Pancreas (tissue), 10 donors: Measurements from ENCODE around the gene CCDC69. TPM values are rescaled to one million over a fixed set of nuclear protein-coding genes. Genes with fewer than 3 reads are reported as not detected.
"Not testable (repeated sequence)": the region's sequence is repeated elsewhere in the genome, so short reads cannot be mapped to it uniquely, and the experiment has no call there.

Experiments used
- ATAC-seq, 4 donors: fragments of 200-7000 bp; cut with Tn5 transposase; one replicate each; pipeline versions ENCODE4 v1.8.0 to v1.9.1; 2020; ENCODE audit warnings: mild to moderate bottlenecking in 4 of 4, moderate library complexity in 4 of 4
- DNase-seq, 6 donors: peaks; one replicate each; pipeline ENCODE4 v3.0.0-alpha.2; 2020
- FAIRE-seq: peaks from 2 replicates; lab custom pipeline; 2012; peaks lifted over from hg19 to GRCh38; lab: Jason Lieb, UNC
- H3K27ac ChIP-seq, 4 donors: fragments of 200-600 bp; sonication (generic); 1 replicate in 3 of 4; 2 replicates in 1 of 4; pipeline versions ENCODE4 v1.5.0 to v1.8.0; 2020
- H3K27me3 ChIP-seq, 4 donors: fragments of 200-600 bp; one replicate each; pipeline ENCODE4 v1.8.0; 2021
- H3K36me3 ChIP-seq, 3 donors: fragments of 200-600 bp; sonication (generic) in 1 of 3; one replicate each; pipeline versions ENCODE4 v1.5.0 to v1.8.0; 2020 to 2021
- H3K4me1 ChIP-seq, 3 donors: fragments of 200-600 bp; one replicate each; pipeline ENCODE4 v1.8.0; 2021
- H3K4me3 ChIP-seq, 4 donors: fragments of 200-600 bp; sonication (generic) in 2 of 4; one replicate each; pipeline versions ENCODE4 v1.5.0 to v1.8.0; 2020 to 2021
- H3K9me3 ChIP-seq, 4 donors: fragments of 200-600 bp; one replicate each; pipeline ENCODE4 v1.8.0; 2021
- WGBS, 2 donors: extraction: QIAGEN DNeasy Blood & Tissue Kit; methylation state at CpG; one replicate each; pipeline ENCODE4 v1.1.7; 2013; 5-methylcytosine and 5-hydroxymethylcytosine counted together
- intact Hi-C, 3 donors: fragments of 100-400 bp; cut with DNase I; formaldehyde crosslinking; loops; one replicate each; pipeline versions ENCODE4 v1.11.1 to v1.14.2; 2022
- polyA plus RNA-seq, 2 donors: library from polyadenylated mRNA; stranded (reverse); fragments of 200-250 nt; gene quantifications; one replicate each; pipeline ENCODE4 v1.2.3, GENCODE V29; 2013
- total RNA-seq, 6 donors: library from RNA; stranded (reverse); fragmentation: NEBNext Ultra II Directional in 4 of 6; extraction: Animal tissue kit (Norgen Biotek cat#: 25700) in 4 of 6; gene quantifications; one replicate each; pipeline versions ENCODE4 v1.2.1 to v1.2.4, GENCODE V29; 2021 to 2023
- TF ChIP-seq, protein P1 (sequence below), 4 donors: fragments of 200-600 bp; sonication (generic) in 3 of 4; IDR thresholded peaks; one replicate each; pipeline versions ENCODE4 v1.5.0 to v1.8.0; 2021; ENCODE audit warnings: antibody characterized with exemption in 4 of 4
- donor health status: healthy with polysubstance abuse.
- donor health status: DM: no; HTN: no; CAD: no; lungs with moderate emphysema.
- donor health status: DM: no; HTN: no; CAD: no.
- donor health status: control.
- donor health status: control.
- donor health status: Bipolar disorder and iron deficiency.
- donor health status: DM: yes; HTN: yes; CAD: no.
- donor health status: DM: no; HTN: no; CAD: no.
- donor health status: DM: no; HTN: no; CAD: no.
- donor health status: DM: yes; HTN: yes; CAD: no.

Gene CCDC69
- total and polyA plus RNA-seq, 8 donors: 8.1 to 29.4 (median 20.4) TPM

DNA sequence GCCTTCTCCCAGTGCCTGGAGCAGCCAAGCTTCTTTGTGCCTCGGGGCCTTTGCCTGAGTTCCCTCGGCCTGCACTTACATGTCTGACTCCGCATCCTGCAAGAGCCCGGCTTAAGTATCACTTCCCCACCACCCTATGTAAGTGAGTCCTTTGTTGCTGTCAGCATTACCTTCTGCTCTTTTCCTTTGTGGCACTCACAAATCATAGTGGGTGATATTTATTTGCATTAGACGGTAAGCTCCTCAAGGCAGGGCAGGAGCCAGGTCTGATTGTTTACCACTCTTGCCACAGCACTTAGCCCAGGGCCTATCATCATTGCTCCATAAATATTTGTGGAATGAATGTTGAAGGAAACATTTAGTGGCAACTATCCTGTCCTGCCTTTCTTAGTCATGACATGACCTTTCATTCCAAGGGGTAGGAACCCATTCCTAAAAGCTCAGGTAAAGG is 33.9 kb upstream of the CCDC69 start:
- H3K4me1 ChIP-seq: peaks cover 0 to 8% (median 7%) of the 10 kb centered on the region in 3 donors
- 79 to 85% methylated on average over 5 of the region's 5 CpGs for WGBS, 2 donors
- DNase-seq (no peak), FAIRE-seq (no peak), ATAC-seq (no peak)
- no peaks in the 10 kb centered on the region for H3K36me3 ChIP-seq
- H3K4me3 ChIP-seq: no peak overlapping the region
- TF ChIP-seq, protein P1, sequence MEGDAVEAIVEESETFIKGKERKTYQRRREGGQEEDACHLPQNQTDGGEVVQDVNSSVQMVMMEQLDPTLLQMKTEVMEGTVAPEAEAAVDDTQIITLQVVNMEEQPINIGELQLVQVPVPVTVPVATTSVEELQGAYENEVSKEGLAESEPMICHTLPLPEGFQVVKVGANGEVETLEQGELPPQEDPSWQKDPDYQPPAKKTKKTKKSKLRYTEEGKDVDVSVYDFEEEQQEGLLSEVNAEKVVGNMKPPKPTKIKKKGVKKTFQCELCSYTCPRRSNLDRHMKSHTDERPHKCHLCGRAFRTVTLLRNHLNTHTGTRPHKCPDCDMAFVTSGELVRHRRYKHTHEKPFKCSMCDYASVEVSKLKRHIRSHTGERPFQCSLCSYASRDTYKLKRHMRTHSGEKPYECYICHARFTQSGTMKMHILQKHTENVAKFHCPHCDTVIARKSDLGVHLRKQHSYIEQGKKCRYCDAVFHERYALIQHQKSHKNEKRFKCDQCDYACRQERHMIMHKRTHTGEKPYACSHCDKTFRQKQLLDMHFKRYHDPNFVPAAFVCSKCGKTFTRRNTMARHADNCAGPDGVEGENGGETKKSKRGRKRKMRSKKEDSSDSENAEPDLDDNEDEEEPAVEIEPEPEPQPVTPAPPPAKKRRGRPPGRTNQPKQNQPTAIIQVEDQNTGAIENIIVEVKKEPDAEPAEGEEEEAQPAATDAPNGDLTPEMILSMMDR (IDR thresholded peaks at IDR 0.05): no peak
- intact Hi-C loops: no loop called here
- H3K27me3 ChIP-seq: no peaks in the 10 kb centered on the region
- no peaks in the 10 kb centered on the region for H3K9me3 ChIP-seq
- peak overlapping the region in 1 of 4 donors; percentile 17 for H3K27ac ChIP-seq

DNA sequence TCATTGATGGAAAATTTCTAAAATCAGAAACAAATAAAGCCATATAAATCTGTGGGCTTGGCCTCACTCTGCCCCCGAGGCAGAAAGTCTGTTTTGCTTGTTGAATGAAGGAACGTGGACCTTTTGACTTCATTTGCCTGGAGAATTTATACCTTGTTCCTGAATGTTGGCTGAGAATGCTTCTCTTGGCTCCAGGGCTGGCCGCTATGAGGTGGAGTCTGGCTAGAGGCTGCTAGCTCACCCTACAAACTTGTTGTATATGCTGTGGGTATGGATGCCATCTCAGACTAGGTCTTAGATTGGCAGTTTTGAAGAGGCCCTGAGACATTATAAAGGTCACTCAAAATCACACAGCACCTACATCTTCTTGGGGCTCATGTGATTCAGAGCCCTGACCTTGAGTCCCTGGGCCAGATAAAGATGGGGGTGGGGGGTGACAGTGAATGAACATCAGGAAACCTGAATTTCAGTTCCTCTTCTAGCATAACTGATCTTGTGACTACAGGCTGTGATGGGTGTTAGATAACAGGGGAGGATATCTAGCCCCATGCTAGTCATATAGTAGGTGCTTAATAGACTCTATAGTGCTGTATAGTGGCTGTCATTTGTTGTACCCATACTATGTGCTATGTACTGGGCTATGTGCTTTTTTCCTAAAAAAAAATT is 31.9 kb upstream of the CCDC69 start:
- TF ChIP-seq, protein P1 (IDR thresholded peaks at IDR 0.05): no peak
- Histone ChIP-seq H3K4me3 (no peak overlapping the region), H3K27me3 (no peaks in the 10 kb centered on the region), H3K27ac (no peak overlapping the region), H3K36me3 (no peaks in the 10 kb centered on the region), H3K4me1 (peaks cover 0 to 8% (median 7%) of the 10 kb centered on the region in 3 donors), H3K9me3 (no peaks in the 10 kb centered on the region)
- no peak for ATAC-seq
- 94 to 95% methylated on average over 3 of the region's 3 CpGs for WGBS, 2 donors
- DNase-seq: no peak
- no peak for FAIRE-seq
- intact Hi-C loops: no loop called here

DNA sequence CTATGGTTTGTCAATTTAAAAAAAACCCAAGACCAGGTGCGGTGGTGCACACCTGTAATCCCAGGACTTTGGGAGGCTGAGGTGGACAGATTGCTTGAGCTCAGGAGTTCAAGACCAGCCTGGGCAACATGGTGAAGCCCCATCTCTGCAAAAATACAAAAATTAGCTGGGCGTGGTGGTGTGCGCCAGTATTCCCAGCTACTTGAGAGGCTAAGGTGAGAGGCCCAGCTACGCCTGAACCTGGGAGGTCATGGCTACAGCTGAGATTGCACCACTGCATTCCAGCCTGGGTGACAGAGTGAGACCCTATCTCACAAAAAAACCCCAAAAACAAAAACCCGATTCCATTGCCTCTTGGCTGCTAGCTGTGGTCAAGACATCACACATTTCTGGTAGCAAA is 31.1 kb upstream of the CCDC69 start:
- H3K4me1 ChIP-seq, H3K27me3 ChIP-seq, H3K27ac ChIP-seq, H3K9me3 ChIP-seq, DNase-seq, FAIRE-seq, intact Hi-C loops, ATAC-seq, H3K36me3 ChIP-seq, H3K4me3 ChIP-seq: not testable (repeated sequence)
- 94 to 98% methylated on average over 5 of the region's 5 CpGs for WGBS, 2 donors

DNA sequence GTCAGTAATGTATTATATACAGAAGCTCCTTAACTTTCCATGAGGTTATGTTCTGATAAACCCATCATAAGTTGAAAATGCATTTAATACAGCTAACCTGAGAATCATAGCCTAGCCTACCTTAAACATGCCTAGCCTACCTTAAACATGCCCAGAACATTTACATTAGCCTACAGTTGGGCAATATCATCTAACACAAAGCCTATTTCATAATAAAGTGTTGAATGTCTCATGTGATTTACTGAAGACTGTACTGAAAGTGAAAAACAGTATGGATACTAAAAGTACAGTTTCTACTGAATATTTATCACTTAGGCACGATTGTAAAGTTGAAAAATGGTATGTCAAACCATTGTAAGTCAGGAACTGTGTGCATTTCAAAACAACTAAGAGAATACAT is 30.7 kb upstream of the CCDC69 start:
- FAIRE-seq: no peak
- no peak for ATAC-seq
- no peak for DNase-seq
- H3K27ac ChIP-seq: no peak overlapping the region
- H3K9me3 ChIP-seq: no peaks in the 10 kb centered on the region
- no peaks in the 10 kb centered on the region for H3K36me3 ChIP-seq
- intact Hi-C loops: no loop called here
- TF ChIP-seq, protein P1 (IDR thresholded peaks at IDR 0.05): no peak
- H3K27me3 ChIP-seq: no peaks in the 10 kb centered on the region
- H3K4me3 ChIP-seq: no peak overlapping the region
- WGBS, 2 donors: 42 to 55% methylated on average over 1 of the region's 1 CpG
- H3K4me1 ChIP-seq: peaks cover 0 to 8% (median 7%) of the 10 kb centered on the region in 3 donors

DNA sequence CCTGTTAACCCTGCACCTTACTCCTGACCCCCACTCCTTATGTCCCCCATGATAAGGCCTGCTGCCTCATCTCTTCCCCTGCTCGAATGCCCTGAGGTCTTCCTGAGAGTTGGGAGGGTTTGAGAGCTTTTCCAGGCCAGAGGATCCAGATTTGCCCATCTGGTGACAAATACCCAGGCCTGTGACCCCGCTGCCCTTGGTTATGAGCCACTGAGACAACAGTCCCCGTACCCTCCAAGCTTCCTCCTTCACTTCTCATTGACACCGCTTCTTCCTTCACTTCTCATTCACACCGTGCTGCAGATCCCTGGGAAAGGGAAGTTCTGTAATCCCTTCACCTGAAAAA is 29.7 kb upstream of the CCDC69 start:
- intact Hi-C loops: no loop called here
- no peak for DNase-seq
- Histone ChIP-seq H3K27ac (peak overlapping the region in 3 of 4 donors; percentile 23 to 72 (median 42)), H3K9me3 (no peaks in the 10 kb centered on the region), H3K27me3 (no peaks in the 10 kb centered on the region), H3K36me3 (no peaks in the 10 kb centered on the region), H3K4me3 (peak overlapping the region; percentile 51 to 79 (median 63)), H3K4me1 (peaks cover 0 to 8% (median 7%) of the 10 kb centered on the region in 3 donors)
- FAIRE-seq: no peak
- TF ChIP-seq, protein P1 (IDR thresholded peaks at IDR 0.05): no peak
- ATAC-seq: peak in 1 of 4 donors; percentile 3
- 13 to 16% methylated on average over 5 of the region's 5 CpGs for WGBS, 2 donors
